GM23248 (cell line): ENCODE measurements around the gene LSMEM2.

Source experiments
- EZH2 ChIP-seq: fragments of 200-600 bp; sonication (generic); IDR thresholded peaks from 2 replicates; pipeline ENCODE4 v1.6.1; 2018; ENCODE audit warnings: antibody characterized with exemption, mild to moderate bottlenecking; ENCODE audit not compliant: insufficient read depth, poor library complexity, severe bottlenecking
- EZH2phosphoT487 ChIP-seq: fragments of 200-600 bp; sonication (generic); IDR thresholded peaks from 2 replicates; pipeline ENCODE4 v1.6.1; 2018; ENCODE audit warnings: antibody characterized with exemption, moderate library complexity, mild to moderate bottlenecking, low read depth; ENCODE audit not compliant: insufficient read depth

DNA sequence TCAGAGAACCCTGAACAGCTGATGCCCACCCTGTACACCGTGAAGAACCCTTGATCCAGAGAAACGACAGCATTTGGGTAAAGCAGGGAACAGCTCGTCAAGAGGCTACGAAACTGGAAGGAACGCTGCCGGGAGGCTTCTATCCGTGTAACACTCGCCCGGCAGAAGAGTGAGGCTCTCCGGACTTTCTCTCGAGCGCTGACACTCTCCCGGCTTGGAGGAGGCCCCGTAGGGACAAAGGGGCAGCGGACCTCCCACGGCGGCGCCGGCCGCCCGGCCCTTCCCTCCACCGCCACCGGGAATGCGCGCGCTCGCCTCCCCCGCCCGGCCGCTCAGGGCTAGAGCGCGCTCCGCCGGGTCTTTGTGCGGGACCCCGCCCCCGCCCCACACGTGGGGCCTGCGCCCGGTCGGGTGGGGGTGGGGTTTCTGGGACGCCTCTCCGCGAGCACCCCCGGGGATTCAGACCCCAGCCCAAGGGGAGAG lies 42.0 kb downstream of the LSMEM2 start:
- TF ChIP-seq EZH2phosphoT487, result no peak
- TF ChIP-seq EZH2, result no peak
